ENCODE results near the gene OR51S1. TPM values are rescaled to one million over a fixed set of nuclear protein-coding genes. Genes with fewer than 3 reads are reported as not detected.

Gene OR51S1
- total and polyA plus RNA-seq, 2 experiments from 2014 or later, result not detected

DNA sequence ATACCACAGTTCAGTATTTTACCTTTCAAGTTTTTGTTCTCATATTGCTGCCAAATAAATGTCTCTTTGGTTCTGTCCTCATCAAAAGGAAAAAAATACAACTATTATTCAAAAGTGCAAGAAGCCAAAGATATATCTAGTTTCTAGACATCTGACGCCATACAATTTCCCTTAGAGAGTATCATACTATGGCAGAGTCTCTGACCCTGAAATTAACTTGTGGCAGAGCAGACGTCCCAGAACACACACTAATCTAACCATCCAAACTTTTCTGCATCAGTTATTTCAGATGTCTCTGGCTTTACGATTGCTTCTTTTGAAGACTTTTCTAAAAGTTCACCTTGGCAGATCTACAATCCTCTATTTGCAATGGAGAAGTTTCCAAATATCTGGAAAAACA, 35.4 kb upstream of the OR51S1 start:
- Histone ChIP-seq H3K4me3 (no peak overlapping the region), H3K36me3 (no peaks in the 10 kb centered on the region), H3K27me3 (no peaks in the 10 kb centered on the region), H3K27ac (no peak overlapping the region), H3K9me3 (ENCODE audit: low read depth) (no peaks in the 10 kb centered on the region), H3K4me1 (ENCODE audit: low read depth) (no peaks in the 10 kb centered on the region)
- TF ChIP-seq, protein P1, sequence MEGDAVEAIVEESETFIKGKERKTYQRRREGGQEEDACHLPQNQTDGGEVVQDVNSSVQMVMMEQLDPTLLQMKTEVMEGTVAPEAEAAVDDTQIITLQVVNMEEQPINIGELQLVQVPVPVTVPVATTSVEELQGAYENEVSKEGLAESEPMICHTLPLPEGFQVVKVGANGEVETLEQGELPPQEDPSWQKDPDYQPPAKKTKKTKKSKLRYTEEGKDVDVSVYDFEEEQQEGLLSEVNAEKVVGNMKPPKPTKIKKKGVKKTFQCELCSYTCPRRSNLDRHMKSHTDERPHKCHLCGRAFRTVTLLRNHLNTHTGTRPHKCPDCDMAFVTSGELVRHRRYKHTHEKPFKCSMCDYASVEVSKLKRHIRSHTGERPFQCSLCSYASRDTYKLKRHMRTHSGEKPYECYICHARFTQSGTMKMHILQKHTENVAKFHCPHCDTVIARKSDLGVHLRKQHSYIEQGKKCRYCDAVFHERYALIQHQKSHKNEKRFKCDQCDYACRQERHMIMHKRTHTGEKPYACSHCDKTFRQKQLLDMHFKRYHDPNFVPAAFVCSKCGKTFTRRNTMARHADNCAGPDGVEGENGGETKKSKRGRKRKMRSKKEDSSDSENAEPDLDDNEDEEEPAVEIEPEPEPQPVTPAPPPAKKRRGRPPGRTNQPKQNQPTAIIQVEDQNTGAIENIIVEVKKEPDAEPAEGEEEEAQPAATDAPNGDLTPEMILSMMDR (IDR thresholded peaks at IDR 0.05; ENCODE audit: low read depth, low read length), result no peak
- DNase-seq (ENCODE audit: low read depth in 1 of 2, low spot score in 1 of 2), result no peak

DNA sequence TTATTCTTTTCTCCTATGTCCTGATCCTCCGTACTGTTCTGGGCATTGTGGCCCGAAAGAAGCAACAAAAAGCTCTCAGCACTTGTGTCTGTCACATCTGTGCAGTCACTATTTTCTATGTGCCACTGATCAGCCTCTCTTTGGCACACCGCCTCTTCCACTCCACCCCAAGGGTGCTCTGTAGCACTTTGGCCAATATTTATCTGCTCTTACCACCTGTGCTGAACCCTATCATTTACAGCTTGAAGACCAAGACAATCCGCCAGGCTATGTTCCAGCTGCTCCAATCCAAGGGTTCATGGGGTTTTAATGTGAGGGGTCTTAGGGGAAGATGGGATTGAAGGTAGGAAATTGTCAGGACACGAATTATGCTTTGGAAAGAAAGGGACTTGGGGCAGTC, 33.5 kb upstream of the OR51S1 start:
- no peak for DNase-seq (ENCODE audit: low read depth in 1 of 2, low spot score in 1 of 2)
- Histone ChIP-seq H3K4me3 (no peak overlapping the region), H3K36me3 (no peaks in the 10 kb centered on the region), H3K27ac (no peak overlapping the region), H3K9me3 (ENCODE audit: low read depth) (no peaks in the 10 kb centered on the region), H3K4me1 (ENCODE audit: low read depth) (no peaks in the 10 kb centered on the region), H3K27me3 (no peaks in the 10 kb centered on the region)
- TF ChIP-seq, protein P1 (IDR thresholded peaks at IDR 0.05; ENCODE audit: low read depth, low read length), result no peak

DNA sequence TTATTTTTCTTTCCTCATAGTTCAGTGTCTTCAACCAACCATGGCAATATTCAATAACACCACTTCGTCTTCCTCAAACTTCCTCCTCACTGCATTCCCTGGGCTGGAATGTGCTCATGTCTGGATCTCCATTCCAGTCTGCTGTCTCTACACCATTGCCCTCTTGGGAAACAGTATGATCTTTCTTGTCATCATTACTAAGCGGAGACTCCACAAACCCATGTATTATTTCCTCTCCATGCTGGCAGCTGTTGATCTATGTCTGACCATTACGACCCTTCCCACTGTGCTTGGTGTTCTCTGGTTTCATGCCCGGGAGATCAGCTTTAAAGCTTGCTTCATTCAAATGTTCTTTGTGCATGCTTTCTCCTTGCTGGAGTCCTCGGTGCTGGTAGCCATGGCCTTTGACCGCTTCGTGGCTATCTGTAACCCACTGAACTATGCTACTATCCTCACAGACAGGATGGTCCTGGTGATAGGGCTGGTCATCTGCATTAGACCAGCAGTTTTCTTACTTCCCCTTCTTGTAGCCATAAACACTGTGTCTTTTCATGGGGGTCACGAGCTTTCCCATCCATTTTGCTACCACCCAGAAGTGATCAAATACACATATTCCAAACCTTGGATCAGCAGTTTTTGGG, 33.0 kb upstream of the OR51S1 start, which contains the start of gene OR51T1:
Gene OR51T1, plus strand, starts transcription at position 41 of the 641 bp plus-strand sequence. Its CDS starts 0 bp downstream, at position 41.
- TF ChIP-seq, protein P1 (IDR thresholded peaks at IDR 0.05; ENCODE audit: low read depth, low read length), result no peak
- no peak within 1 kb of the TSS for H3K27ac ChIP-seq
- H3K9me3 ChIP-seq (ENCODE audit: low read depth), result no peaks in the 10 kb centered on the region
- no peaks in the 10 kb centered on the region for H3K36me3 ChIP-seq
- no peak within 1 kb of the TSS for H3K4me3 ChIP-seq
- H3K4me1 ChIP-seq (ENCODE audit: low read depth), result no peaks in the 10 kb centered on the region
- no peak for DNase-seq (ENCODE audit: low read depth in 1 of 2, low spot score in 1 of 2)
- H3K27me3 ChIP-seq, result no peaks in the 10 kb centered on the region

DNA sequence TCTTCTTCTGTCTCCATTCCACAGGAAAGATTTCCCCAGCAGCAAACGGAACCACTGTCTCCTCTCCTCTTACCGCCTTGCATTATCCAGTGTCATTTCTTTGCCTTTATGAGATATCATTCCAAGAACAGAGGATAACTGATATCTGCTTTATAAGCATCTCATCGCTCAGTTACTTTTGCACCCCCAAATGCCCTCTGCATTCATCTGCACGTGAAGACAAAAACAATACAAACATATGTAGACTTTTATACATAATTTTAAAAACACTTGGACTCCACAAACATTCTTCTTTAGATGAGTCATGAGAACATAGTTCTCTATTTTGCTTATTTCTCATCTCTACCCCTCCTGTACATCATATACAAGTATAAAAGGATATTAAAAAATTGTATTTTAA, 32.2 kb upstream of the OR51S1 start:
- no peaks in the 10 kb centered on the region for H3K36me3 ChIP-seq
- DNase-seq (ENCODE audit: low read depth in 1 of 2, low spot score in 1 of 2), result no peak
- no peaks in the 10 kb centered on the region for H3K27me3 ChIP-seq
- no peak overlapping the region for H3K4me3 ChIP-seq
- H3K4me1 ChIP-seq (ENCODE audit: low read depth), result no peaks in the 10 kb centered on the region
- H3K9me3 ChIP-seq (ENCODE audit: low read depth), result no peaks in the 10 kb centered on the region
- no peak overlapping the region for H3K27ac ChIP-seq
- TF ChIP-seq, protein P1 (IDR thresholded peaks at IDR 0.05; ENCODE audit: low read depth, low read length), result no peak

DNA sequence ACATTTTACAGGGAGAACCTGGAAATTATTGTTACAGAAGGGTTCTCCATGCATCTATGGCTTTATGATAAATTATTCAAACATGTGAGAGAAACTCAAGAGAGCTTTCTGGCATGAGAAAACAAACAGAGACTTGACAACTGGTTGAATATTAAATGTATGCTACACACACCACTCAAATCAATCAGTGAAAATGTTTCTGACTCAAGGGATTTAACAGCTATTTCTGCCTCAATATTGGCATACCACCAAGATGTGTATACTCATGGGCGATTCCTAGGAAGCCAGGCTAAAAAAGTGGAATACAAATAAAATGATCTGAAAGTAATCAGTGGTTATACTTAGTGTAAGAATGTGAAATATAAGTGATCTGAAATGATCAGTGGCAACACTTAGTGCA, 16.8 kb upstream of the OR51S1 start:
- Histone ChIP-seq H3K4me1 (ENCODE audit: low read depth) (peaks cover 9% of the 10 kb centered on the region), H3K4me3 (no peak overlapping the region), H3K27ac (no peak overlapping the region), H3K36me3 (no peaks in the 10 kb centered on the region), H3K27me3 (no peaks in the 10 kb centered on the region), H3K9me3 (ENCODE audit: low read depth) (no peaks in the 10 kb centered on the region)
- no peak for DNase-seq (ENCODE audit: low read depth in 1 of 2, low spot score in 1 of 2)
- TF ChIP-seq, protein P1 (IDR thresholded peaks at IDR 0.05; ENCODE audit: low read depth, low read length), result no peak

Data from cardiac muscle cell (in vitro differentiated cells and primary cell).